Brain pericyte (primary cell): ENCODE data around the gene SLC7A4.

Experiments used
- DNase-seq: peaks from one replicate; pipeline ENCODE4 v3.0.0-alpha.2; 2012; ENCODE audit warnings: low read depth, low spot score

Gene SLC7A4

GRCh38 chr22:20999350-21000206 lies 32.8 kb downstream of the SLC7A4 start:
- DNase-seq: no peak

GRCh38 chr22:20998411-20999336 lies 33.7 kb downstream of the SLC7A4 start:
- no peak for DNase-seq

- DNase-seq: no peak
Measured at GRCh38 chr22:20997536-20998257, 34.7 kb downstream of the SLC7A4 start.

GRCh38 chr22:20996598-20997535 lies 35.5 kb downstream of the SLC7A4 start:
- no peak for DNase-seq

GRCh38 chr22:20996031-20996410 lies 36.3 kb downstream of the SLC7A4 start:
- no peak for DNase-seq

GRCh38 chr22:20995329-20996030 lies 36.9 kb downstream of the SLC7A4 start:
- DNase-seq: no peak

- DNase-seq: no peak
Measured at GRCh38 chr22:20994902-20995241, 37.5 kb downstream of the SLC7A4 start.

- DNase-seq: no peak
Measured at GRCh38 chr22:20994128-20994901, 38.0 kb downstream of the SLC7A4 start.

- no peak for DNase-seq
Measured at GRCh38 chr22:20993304-20994127, 38.8 kb downstream of the SLC7A4 start.

GRCh38 chr22:20992456-20993303 lies 39.7 kb downstream of the SLC7A4 start:
- DNase-seq: no peak

- no peak for DNase-seq
Measured at GRCh38 chr22:20992056-20992442, 40.3 kb downstream of the SLC7A4 start.

GRCh38 chr22:20991252-20992055 lies 40.9 kb downstream of the SLC7A4 start:
- DNase-seq: no peak

GRCh38 chr22:20990184-20991180 lies 41.9 kb downstream of the SLC7A4 start:
- no peak for DNase-seq

GRCh38 chr22:20989323-20990138 lies 42.8 kb downstream of the SLC7A4 start:
- no peak for DNase-seq
